GM21786 (cell line): ENCODE data around the gene PTPRD.

ENCODE experiments used
- ATAC-seq: cut with Tn5 transposase; IDR thresholded peaks from one replicate; pipeline ENCODE4 v1.9.1; 2021; ENCODE audit not compliant: unreplicated experiment

PTPRD gene

GRCh38 chr9:9790216-9790872 lies 822.5 kb downstream of the PTPRD start:
- peak; percentile 66 for ATAC-seq

- ATAC-seq, result no peak
These were observed 829.1 kb downstream of the PTPRD start for GRCh38 chr9:9783711-9784110.

- no peak for ATAC-seq
These were observed 829.6 kb downstream of the PTPRD start for GRCh38 chr9:9783211-9783610.

- ATAC-seq, result no peak
These were observed 834.5 kb downstream of the PTPRD start for GRCh38 chr9:9778293-9778692.

GRCh38 chr9:9774471-9774870 lies 838.3 kb downstream of the PTPRD start:
- no peak for ATAC-seq

GRCh38 chr9:9771314-9771713 lies 841.5 kb downstream of the PTPRD start:
- ATAC-seq, result no peak

- no peak for ATAC-seq
These were observed 848.0 kb downstream of the PTPRD start for GRCh38 chr9:9764821-9765220.

- ATAC-seq, result no peak
These were observed 858.6 kb downstream of the PTPRD start for GRCh38 chr9:9754186-9754585.

GRCh38 chr9:9753266-9753665 lies 859.5 kb downstream of the PTPRD start:
- no peak for ATAC-seq

- ATAC-seq, result no peak
These were observed 860.1 kb downstream of the PTPRD start for GRCh38 chr9:9752722-9753121.

GRCh38 chr9:9751996-9752395 lies 860.8 kb downstream of the PTPRD start:
- no peak for ATAC-seq

GRCh38 chr9:9750719-9751118 lies 862.1 kb downstream of the PTPRD start:
- no peak for ATAC-seq

- no peak for ATAC-seq
These were observed 863.2 kb downstream of the PTPRD start for GRCh38 chr9:9749591-9749990.

GRCh38 chr9:9747787-9748186 lies 865.0 kb downstream of the PTPRD start:
- ATAC-seq, result no peak

GRCh38 chr9:9746826-9747225 lies 866.0 kb downstream of the PTPRD start:
- ATAC-seq, result no peak

GRCh38 chr9:9743822-9744221 lies 869.0 kb downstream of the PTPRD start:
- no peak for ATAC-seq

GRCh38 chr9:9730174-9730573 lies 882.6 kb downstream of the PTPRD start:
- peak; percentile 68 for ATAC-seq

- ATAC-seq, result no peak
These were observed 883.7 kb downstream of the PTPRD start for GRCh38 chr9:9729082-9729481.

- ATAC-seq, result no peak
These were observed 893.3 kb downstream of the PTPRD start for GRCh38 chr9:9719373-9720112.

- ATAC-seq, result no peak
These were observed 894.1 kb downstream of the PTPRD start for GRCh38 chr9:9718691-9719090.

GRCh38 chr9:9679433-9679832 lies 933.4 kb downstream of the PTPRD start:
- no peak for ATAC-seq

- no peak for ATAC-seq
These were observed 938.3 kb downstream of the PTPRD start for GRCh38 chr9:9674461-9674860.

GRCh38 chr9:9670454-9670853 lies 942.3 kb downstream of the PTPRD start:
- ATAC-seq, result no peak
